Measurements from ENCODE around the gene VGLL4.

- TF ChIP-seq EZH2phosphoT487 (IDR thresholded peaks at IDR 0.05; ENCODE audit: borderline replicate concordance, low read depth, low read length) (no peak), CTCF (conservative IDR thresholded peaks at IDR 0.05; ENCODE audit: low read length) (no peak)
These were observed 43.0 kb downstream of the VGLL4 start for GRCh38 chr3:11600501-11601282.

All from OCI-LY7 (cell line).